Gastroesophageal sphincter (tissue), 4 donors: ENCODE data around the gene NFYC. TPM values are rescaled to one million over a fixed set of nuclear protein-coding genes. Genes with fewer than 3 reads are reported as not detected.

Experiments used
- ATAC-seq: fragments of 150-250 bp; one replicate; pipeline ENCODE4 v1.9.1; 2016; ENCODE audit warnings: mild to moderate bottlenecking, moderate library complexity
- H3K27ac ChIP-seq, 4 donors: fragments of 200-600 bp; sonication (generic) in 3 of 4; 1 replicate in 3 of 4; 2 replicates in 1 of 4; pipeline ENCODE4 v1.5.1; 2016 to 2019
- H3K27me3 ChIP-seq: fragments of 200-600 bp; sonication (generic); one replicate; pipeline ENCODE4 v1.5.1; 2019
- H3K36me3 ChIP-seq, 2 donors: fragments of 200-600 bp; sonication (generic); one replicate each; pipeline ENCODE4 v1.5.1; 2019; ENCODE audit warnings: control low read depth in 1 of 2
- H3K4me1 ChIP-seq, 3 donors: fragments of 200-600 bp; sonication (generic); 1 replicate in 2 of 3; 2 replicates in 1 of 3; pipeline ENCODE4 v1.5.1; 2016 to 2019; ENCODE audit warnings: control low read depth in 2 of 3
- H3K4me3 ChIP-seq, 2 donors: fragments of 200-600 bp; sonication (generic); one replicate each; pipeline ENCODE4 v1.5.1; 2019; ENCODE audit warnings: mild to moderate bottlenecking in 1 of 2, moderate library complexity in 1 of 2
- H3K9me3 ChIP-seq, 3 donors: fragments of 200-600 bp; sonication (generic); one replicate each; pipeline ENCODE4 v1.5.1; 2017 to 2019; ENCODE audit warnings: control low read depth in 2 of 3
- CTCF ChIP-seq, 4 experiments: fragments of 200-600 bp in 2 of 4; fragments of 450-650 bp in 2 of 4; sonication (generic) in 1 of 4; IDR thresholded peaks; one replicate each; pipeline ENCODE4 v1.5.1; 2017 to 2019; ENCODE audit warnings: antibody characterized with exemption in 4 of 4, mild to moderate bottlenecking in 2 of 4, moderate library complexity in 2 of 4
- EP300 ChIP-seq: sonication (generic); formaldehyde crosslinking; IDR thresholded peaks from one replicate; pipeline ENCODE4 v1.6.1; 2017; ENCODE audit warnings: antibody characterized with exemption, mild to moderate bottlenecking
- POLR2A ChIP-seq, 2 donors: fragments of 450-650 bp; IDR thresholded peaks; one replicate each; pipeline ENCODE4 v1.6.1; 2017; ENCODE audit warnings: antibody characterized with exemption in 2 of 2, mild to moderate bottlenecking in 2 of 2, moderate library complexity in 1 of 2
- POLR2AphosphoS5 ChIP-seq: sonication (generic); formaldehyde crosslinking; IDR thresholded peaks from one replicate; pipeline ENCODE4 v1.6.1; 2017; ENCODE audit warnings: antibody characterized with exemption
- WGBS, 2 donors: methylation state at CpG; one replicate each; pipeline ENCODE4 v1.1.5; 2018; ENCODE audit warnings: low coverage in 1 of 2; 5-methylcytosine and 5-hydroxymethylcytosine counted together
- total RNA-seq, 4 donors: library from RNA; depleted of rRNA; stranded (reverse); fragments of >200 nt; gene quantifications; one replicate each; pipeline ENCODE4 v1.1.0, GENCODE V29; 2016

The NFYC gene
- 10 to 100 TPM; 32.4 to 54.2 (median 46.5) TPM for total RNA-seq

DNA sequence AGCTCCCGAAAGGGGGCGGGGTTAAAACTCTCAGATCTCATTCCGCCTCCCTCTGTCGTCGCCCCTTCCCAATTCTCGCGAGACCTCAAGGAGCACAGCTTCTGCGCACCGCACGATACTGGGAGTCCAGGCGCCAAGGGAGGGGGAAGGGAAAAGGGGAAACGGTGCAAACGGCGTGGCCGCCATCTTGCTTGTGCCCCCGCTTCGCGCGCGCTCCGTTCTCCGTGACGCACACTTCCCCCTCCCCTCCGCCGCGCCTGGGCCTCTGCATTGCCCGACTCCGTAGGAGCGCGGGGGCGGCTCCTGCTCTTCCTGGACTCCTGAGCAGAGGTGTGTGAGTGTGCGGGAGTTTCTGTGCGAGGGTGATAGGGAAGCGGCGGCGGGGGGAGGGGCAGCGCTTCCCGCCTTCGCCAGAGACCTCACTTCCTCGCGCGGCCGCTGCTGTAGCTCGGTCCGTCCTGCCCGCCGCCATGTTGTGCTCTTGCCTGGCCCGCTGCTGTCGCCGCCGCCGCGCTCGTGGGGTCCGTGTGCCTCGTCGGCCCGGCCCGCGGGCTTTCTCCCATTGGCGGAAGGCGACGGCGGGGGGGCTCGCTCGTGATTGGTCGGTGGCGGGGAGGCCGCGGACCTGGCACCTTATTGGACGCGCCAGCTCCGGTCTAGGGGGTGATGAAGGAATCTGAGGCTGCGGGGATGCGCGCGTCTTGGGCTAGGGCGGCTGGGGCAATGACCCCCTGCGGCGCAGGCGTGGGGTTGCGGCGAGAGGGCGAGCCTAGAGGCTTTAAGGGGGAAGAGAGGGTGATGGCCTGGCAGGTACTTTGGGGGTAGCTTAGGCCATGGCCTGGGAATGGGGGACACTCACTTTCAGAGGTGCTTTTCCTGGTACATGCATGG is at the start of gene NFYC:
Gene NFYC (plus strand): TSS at position 167 of the 891 bp plus-strand sequence. CDS start 47,140 bp downstream, outside the sequence.
- H3K4me1 ChIP-seq: peaks cover 0 to 60% (median 12%) of the 10 kb centered on the region in 3 donors
- peak within 1 kb of the TSS; percentile 96 to 99 (median 98) for H3K27ac ChIP-seq
- TF ChIP-seq POLR2AphosphoS5 (peak; percentile 96), POLR2A (IDR thresholded peaks at IDR 0.05) (peak; percentile 92 to 94), CTCF (IDR thresholded peaks at IDR 0.05) (peak in 2 of 4 experiments; percentile 9 to 18), EP300 (no peak)
- H3K27me3 ChIP-seq: no peaks in the 10 kb centered on the region
- H3K4me3 ChIP-seq: peak within 1 kb of the TSS; percentile 88 to 95
- 0% methylated on average over 9 to 17 of the region's 84 CpGs for WGBS, 2 donors
- ATAC-seq: peak; percentile 95
- H3K36me3 ChIP-seq: peaks cover 0 to 4% of the 10 kb centered on the region in 2 donors
- H3K9me3 ChIP-seq: no peaks in the 10 kb centered on the region

DNA sequence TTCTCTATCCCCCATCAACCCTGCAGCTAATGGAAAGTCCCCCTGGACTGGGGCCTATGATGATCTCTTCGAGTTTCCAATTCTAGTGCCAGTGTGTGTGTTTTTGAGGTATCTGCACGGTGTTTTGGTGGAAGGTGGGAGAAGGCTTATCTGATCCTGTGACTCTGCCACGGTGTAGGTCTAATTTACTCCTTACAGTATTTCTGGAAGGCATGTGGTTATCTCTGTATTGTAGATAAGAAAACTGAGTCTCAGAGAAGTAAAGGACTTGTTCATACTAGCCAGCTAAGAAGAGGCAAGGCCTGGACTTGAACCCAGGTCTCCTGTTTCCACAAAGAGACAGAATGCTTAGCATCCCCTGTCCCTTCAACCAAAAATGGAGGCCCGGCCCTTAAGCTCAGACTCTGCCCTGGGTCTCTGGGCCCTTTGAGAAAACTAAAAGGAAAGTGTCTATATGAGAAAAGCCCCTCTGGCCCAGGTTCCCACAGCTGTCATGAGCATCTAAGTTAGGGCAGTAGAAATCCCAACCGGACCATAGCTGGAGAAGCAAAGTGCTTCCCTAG is 46.3 kb upstream of the NFYC start:
- no peak for TF ChIP-seq POLR2AphosphoS5
- no peak for TF ChIP-seq EP300
- no peak for TF ChIP-seq CTCF (IDR thresholded peaks at IDR 0.05)
- TF ChIP-seq POLR2A (IDR thresholded peaks at IDR 0.05): no peak
- Histone ChIP-seq H3K4me1 (no peaks in the 10 kb centered on the region), H3K9me3 (no peaks in the 10 kb centered on the region), H3K36me3 (peaks cover 0 to 22% of the 10 kb centered on the region in 2 donors), H3K27ac (no peak overlapping the region), H3K4me3 (no peak overlapping the region), H3K27me3 (no peaks in the 10 kb centered on the region)
- no peak for ATAC-seq
- WGBS, 2 donors: 70% methylated on average over 2 of the region's 5 CpGs; no CpG with 5 or more reads in 1 of the 2 donors

DNA sequence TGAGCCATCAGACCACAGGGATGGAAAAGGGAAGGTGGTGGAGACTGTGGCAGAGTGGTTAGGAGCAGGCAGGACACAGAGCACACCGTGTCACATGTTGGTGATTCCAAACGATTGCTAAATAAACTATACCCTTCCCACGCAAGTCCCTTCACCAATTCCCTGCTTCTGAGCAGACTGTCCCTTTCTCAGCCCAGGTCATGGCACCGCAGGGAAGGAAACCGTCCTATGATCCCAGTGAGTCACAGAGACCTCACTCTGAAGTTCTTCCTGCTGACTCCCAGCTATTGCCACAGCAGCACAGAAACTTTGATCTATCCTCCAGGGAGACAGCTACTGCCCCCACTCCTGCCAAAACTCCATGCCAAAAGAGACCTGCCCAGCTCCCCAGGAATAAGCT is 45.2 kb upstream of the NFYC start:
- TF ChIP-seq CTCF (IDR thresholded peaks at IDR 0.05): no peak
- no peak for TF ChIP-seq POLR2AphosphoS5
- no peak for TF ChIP-seq EP300
- TF ChIP-seq POLR2A (IDR thresholded peaks at IDR 0.05): no peak
- no peaks in the 10 kb centered on the region for H3K4me1 ChIP-seq
- WGBS, 2 donors: 78% methylated on average over 5 of the region's 5 CpGs; no CpG with 5 or more reads in 1 of the 2 donors
- ATAC-seq: no peak
- no peak overlapping the region for H3K27ac ChIP-seq
- no peaks in the 10 kb centered on the region for H3K27me3 ChIP-seq
- no peaks in the 10 kb centered on the region for H3K9me3 ChIP-seq
- H3K4me3 ChIP-seq: no peak overlapping the region
- H3K36me3 ChIP-seq: peaks cover 0 to 17% of the 10 kb centered on the region in 2 donors

DNA sequence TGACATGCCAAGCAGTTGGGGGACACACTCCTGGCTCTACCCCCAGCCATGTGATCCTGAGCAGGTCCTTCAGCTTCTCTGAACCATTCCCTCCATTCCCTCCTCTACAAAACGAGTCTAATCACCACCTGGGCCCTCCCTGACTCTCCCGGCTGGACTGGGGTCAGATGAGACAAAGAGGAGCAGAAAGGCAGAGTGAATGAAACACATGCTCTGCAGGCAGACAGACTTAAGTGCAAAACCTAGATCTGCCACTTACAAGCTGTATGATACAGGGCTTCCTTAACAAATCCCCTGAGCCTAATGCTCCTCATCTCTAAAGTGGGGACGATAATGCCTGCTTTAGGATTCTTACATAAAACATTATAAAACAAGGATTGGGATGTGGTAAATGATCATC is 43.3 kb upstream of the NFYC start:
- Histone ChIP-seq H3K27ac (no peak overlapping the region), H3K4me1 (no peaks in the 10 kb centered on the region), H3K36me3 (peaks cover 0 to 12% of the 10 kb centered on the region in 2 donors), H3K27me3 (no peaks in the 10 kb centered on the region), H3K9me3 (no peaks in the 10 kb centered on the region), H3K4me3 (no peak overlapping the region)
- ATAC-seq: no peak
- TF ChIP-seq CTCF (IDR thresholded peaks at IDR 0.05) (no peak), POLR2AphosphoS5 (no peak), POLR2A (IDR thresholded peaks at IDR 0.05) (no peak)
- 63% methylated on average over 3 of the region's 3 CpGs; no CpG with 5 or more reads in 1 of the 2 donors for WGBS, 2 donors
